Upper lobe of left lung (tissue), 4 donors: ENCODE measurements around the gene MAPK8IP3.

ENCODE experiments used
- CTCF ChIP-seq, 6 experiments: fragments of 450-650 bp in 4 of 6; fragments of 200-600 bp in 2 of 6; sonication (generic) in 2 of 6; IDR thresholded peaks; one replicate each; pipeline ENCODE4 v1.5.1; 2016 to 2019; ENCODE audit warnings: antibody characterized with exemption in 6 of 6
- POLR2AphosphoS5 ChIP-seq, 2 donors: sonication (generic); formaldehyde crosslinking; IDR thresholded peaks; one replicate each; pipeline ENCODE4 v1.5.1; 2017; ENCODE audit warnings: antibody characterized with exemption in 2 of 2

GRCh38 chr16:1763521-1764511 is 57.8 kb downstream of the MAPK8IP3 start:
- TF ChIP-seq POLR2AphosphoS5 (IDR thresholded peaks at IDR 0.05) (no peak), CTCF (IDR thresholded peaks at IDR 0.05) (peak in 2 of 6 experiments; percentile 16 to 19)
